ENCODE measurements around the gene PIK3CA.

DNA sequence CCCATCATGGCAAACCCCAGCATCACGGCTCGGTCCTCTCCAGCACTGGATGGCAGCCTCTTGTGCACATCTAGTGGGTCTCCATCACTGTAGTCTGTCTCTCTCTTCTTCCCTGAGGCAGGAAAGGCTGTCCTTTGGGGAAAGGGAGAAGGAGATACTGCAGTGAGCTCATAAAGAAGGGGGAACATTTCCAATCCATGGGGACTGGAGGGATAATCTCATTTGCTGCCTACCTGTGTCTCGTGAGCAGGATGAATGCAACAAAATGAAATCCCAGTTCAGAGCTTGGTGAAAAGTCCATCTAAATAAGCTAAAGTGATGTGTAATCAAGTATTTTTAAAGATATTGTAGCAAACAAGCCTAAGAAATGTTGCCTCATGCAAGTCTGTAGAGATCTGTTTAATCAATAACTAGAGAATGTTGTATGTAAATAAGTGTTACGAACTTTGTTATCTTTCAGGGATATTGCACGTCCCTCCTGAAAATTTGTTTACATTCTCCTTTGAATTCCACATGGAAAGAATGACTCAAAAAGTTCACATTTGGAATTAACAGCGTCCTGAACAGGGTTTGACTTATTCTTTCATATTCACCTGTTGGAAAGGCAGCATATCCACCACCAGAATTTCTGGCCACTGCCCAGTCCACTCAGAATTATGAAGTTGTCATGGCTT lies 102.8 kb downstream of the PIK3CA start, which contains the start of gene KCNMB3:
- TF ChIP-seq, protein P1, sequence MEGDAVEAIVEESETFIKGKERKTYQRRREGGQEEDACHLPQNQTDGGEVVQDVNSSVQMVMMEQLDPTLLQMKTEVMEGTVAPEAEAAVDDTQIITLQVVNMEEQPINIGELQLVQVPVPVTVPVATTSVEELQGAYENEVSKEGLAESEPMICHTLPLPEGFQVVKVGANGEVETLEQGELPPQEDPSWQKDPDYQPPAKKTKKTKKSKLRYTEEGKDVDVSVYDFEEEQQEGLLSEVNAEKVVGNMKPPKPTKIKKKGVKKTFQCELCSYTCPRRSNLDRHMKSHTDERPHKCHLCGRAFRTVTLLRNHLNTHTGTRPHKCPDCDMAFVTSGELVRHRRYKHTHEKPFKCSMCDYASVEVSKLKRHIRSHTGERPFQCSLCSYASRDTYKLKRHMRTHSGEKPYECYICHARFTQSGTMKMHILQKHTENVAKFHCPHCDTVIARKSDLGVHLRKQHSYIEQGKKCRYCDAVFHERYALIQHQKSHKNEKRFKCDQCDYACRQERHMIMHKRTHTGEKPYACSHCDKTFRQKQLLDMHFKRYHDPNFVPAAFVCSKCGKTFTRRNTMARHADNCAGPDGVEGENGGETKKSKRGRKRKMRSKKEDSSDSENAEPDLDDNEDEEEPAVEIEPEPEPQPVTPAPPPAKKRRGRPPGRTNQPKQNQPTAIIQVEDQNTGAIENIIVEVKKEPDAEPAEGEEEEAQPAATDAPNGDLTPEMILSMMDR (IDR thresholded peaks at IDR 0.05; ENCODE audit: extremely low read depth in 1 of 2, insufficient read depth in 1 of 2, low read depth in 1 of 2, low read length in 2 of 2): no peak
- TF ChIP-seq POLR2A (IDR thresholded peaks at IDR 0.05; ENCODE audit: low read depth, low read length): no peak
- no peak for TF ChIP-seq EZH2 (IDR thresholded peaks at IDR 0.05; ENCODE audit: borderline replicate concordance, low read depth, low read length, severe bottlenecking)
- TF ChIP-seq, protein P2, sequence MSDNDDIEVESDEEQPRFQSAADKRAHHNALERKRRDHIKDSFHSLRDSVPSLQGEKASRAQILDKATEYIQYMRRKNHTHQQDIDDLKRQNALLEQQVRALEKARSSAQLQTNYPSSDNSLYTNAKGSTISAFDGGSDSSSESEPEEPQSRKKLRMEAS (IDR thresholded peaks at IDR 0.05; ENCODE audit: insufficient read depth, insufficient read length): no peak
- TF ChIP-seq GATA2 (IDR thresholded peaks at IDR 0.05; ENCODE audit: insufficient read depth, insufficient read length, low read depth, low read length): no peak
- no peak for TF ChIP-seq FOS (IDR thresholded peaks at IDR 0.05; ENCODE audit: borderline replicate concordance, insufficient read depth, low read length)
- TF ChIP-seq JUN (IDR thresholded peaks at IDR 0.05; ENCODE audit: borderline replicate concordance, insufficient read depth, insufficient read length, low read depth): no peak
- no peak for TF ChIP-seq POLR2AphosphoS5 (IDR thresholded peaks at IDR 0.05; ENCODE audit: insufficient read depth, low read depth, low read length)

All from endothelial cell of umbilical vein (primary cell).